Sciatic nerve (tissue), 2 donors: ENCODE measurements around the gene DSCAML1. TPM values are rescaled to one million over a fixed set of nuclear protein-coding genes. Genes with fewer than 3 reads are reported as not detected.

Experiments
- ATAC-seq: fragments of 200-7000 bp; cut with Tn5 transposase; one replicate; pipeline ENCODE4 v1.9.1; 2020; ENCODE audit warnings: mild to moderate bottlenecking, moderate library complexity
- DNase-seq: peaks from one replicate; pipeline ENCODE4 v3.0.0-alpha.2; 2020; ENCODE audit warnings: low spot score
- intact Hi-C: fragments of 100-400 bp; cut with DNase I; formaldehyde crosslinking; loops from one replicate; pipeline ENCODE4 v1.14.2; 2022
- total RNA-seq: library from RNA; stranded (reverse); fragmentation: NEBNext Ultra II Directional; extraction: Animal tissue kit (Norgen Biotek cat#: 25700); gene quantifications from one replicate; pipeline ENCODE4 v1.2.1, GENCODE V29; 2021
- donor health status: DM: no; HTN: no; CAD: no.
- donor health status: DM: no; HTN: no; CAD: no.

Gene DSCAML1
- total RNA-seq, 1 donor from 2014 or later = 4.2 TPM

DNA sequence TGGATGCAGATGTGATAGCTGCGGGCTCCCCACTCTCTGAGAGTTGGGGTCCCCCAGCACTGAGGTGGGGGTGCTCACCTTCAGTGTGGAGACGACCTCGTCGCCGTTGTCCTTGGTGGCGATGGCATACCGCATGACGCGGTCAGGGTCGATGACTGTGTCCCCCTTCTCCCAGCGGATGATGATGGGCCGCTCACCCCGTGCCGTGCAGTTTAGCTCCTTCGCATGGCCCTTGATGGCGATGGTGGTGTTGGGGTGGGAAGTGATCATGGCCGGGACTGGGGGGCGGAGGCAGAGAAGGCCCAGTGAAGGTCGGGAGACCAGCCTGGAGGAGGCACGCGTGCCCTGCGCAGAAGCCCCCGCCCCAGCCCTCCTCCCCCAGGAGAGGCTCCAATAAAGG lies 315.1 kb downstream of the DSCAML1 start:
- ATAC-seq = no peak
- intact Hi-C loops = no loop called here

GRCh38 chr11:117481036-117481435 lies 316.0 kb downstream of the DSCAML1 start:
- no peak for ATAC-seq

More for the DNA sequence above, 315.1 kb downstream of the DSCAML1 start:
- no peak for DNase-seq

DNA sequence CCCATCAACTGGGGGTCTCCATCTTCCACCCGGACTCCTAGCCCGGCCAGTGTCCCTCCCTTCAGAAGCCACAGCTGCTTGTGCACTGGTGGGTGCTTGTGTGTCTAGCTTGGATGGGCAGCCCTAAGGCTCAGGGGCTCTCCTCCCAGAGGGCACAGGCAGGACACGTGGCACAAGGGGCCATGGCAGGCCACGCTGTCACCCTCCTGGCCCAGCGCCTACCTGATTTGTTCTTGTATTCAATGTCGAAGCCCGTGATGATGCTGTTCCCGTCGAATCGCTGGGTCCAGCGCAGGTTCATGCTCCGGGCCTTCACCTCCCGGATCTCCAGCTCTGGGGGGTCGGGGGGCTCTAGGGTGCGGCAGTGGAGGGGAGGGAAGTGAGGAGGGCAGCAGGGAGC lies 316.8 kb downstream of the DSCAML1 start:
- intact Hi-C loops = no loop called here
- DNase-seq (no peak), ATAC-seq (no peak)

More at GRCh38 chr11:117481036-117481435, 316.0 kb downstream of the DSCAML1 start:
- intact Hi-C loops = no loop called here
- no peak for DNase-seq

DNA sequence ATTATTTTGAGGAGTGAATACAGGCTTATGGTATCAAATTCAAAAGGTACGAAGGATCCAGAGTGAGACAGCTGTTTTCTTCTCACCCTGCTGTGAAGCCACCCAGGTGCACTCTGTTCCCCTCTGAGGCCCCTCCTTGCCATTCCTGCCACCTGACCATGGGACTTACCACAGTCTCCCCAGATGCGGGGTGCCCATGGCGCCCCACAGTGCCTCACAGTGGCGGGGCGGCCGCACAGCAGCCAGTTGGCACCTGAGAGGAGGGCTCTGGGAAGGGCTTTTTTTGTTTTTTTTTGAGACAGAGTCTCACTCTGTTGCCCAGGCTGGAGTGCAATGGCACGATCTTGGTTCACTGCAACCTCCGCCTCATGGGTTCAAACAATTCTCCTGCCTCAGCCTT lies 317.6 kb downstream of the DSCAML1 start:
- intact Hi-C loops = no loop called here
- DNase-seq (no peak), ATAC-seq (no peak)

- intact Hi-C loops = no loop called here
- DNase-seq (no peak), ATAC-seq (no peak)
These were observed 318.1 kb downstream of the DSCAML1 start for GRCh38 chr11:117478926-117479325.

DNA sequence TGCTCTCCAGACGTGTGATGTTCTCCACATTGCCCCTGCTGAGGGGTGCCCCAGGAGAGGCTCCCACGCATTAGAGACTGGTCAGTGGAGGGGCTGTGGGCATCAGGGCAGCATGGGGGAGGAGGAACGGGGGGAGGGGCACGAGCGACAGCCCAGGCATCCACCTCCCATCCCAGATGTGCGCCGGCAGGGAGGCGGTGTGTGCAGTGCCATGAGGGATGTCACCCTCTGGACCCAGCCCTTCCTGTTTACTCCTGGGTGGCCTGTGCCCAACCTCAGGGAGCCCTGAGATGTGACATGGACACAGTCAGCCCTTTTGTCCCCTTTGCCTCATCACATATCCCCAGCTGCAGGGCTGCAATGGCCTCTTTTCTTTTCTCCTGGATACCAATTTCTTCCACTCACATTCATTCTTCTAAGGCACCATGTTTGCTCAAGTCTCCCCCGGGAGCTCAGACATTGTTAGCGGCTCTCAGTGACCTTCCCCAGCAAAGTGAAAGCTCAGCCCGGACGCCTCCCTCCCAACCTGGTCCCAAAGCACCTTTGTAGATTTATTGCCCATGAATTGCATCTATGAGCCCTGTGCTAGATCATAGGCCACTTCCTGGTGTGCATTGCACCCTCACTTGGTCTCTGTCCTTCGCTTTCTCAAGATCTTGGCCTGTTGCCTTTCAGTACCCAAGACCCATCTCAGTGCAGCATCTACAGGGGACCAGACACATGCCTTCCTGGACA lies 318.7 kb downstream of the DSCAML1 start:
- ATAC-seq (no peak), DNase-seq (no peak)
- intact Hi-C loops = no loop called here

DNA sequence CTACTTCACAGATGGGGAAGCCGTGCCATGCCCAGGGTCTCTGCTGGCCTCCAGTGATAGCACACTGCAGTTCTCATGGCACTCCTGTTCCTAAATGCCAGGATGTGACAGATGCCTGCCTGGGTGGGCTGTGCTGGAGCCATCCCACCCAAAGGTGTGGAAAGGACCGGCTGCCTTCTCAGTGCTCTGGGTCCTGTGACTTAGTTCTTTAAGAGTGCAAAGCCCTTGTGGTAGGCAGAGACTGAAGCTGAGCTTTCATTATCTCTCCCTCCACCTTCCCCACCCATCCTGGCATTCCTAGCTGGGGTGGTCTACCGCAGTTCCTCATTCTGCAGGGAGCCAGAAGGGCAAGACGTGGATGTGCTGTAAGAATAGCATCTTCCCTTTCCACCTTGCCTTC lies 319.3 kb downstream of the DSCAML1 start:
- DNase-seq (no peak), ATAC-seq (no peak)
- intact Hi-C loops = no loop called here

DNA sequence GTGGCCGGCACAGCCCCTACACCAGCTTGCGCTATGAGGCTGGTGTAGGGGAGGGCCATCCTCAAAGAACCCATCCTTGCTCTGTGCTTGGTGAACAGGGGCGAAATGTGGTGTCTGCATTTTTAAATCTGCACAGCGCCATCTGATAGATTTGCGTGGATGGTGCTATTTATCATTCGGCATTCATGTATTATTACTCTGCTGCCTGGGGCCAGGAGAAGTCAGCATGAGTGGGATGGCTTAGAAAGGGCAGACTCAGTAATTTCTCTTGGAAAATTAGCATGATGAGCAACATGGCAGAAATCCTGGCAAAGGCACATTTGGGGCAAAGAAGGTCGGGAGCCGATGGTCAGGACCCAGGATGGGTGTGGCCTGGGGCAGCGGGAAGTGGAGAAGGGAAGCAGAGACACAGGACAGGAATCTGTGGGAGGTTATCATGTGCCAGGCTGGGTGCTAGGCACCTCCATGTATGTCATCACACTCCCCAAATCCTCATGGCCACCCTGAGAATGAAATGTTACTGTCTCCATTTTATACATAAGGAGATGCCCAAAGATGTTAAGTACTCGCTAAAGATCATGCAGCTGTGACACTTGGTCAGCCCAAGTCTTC lies 320.4 kb downstream of the DSCAML1 start:
- DNase-seq = no peak
- intact Hi-C loops = no loop called here
- no peak for ATAC-seq

GRCh38 chr11:117475716-117476530 lies 321.1 kb downstream of the DSCAML1 start:
- intact Hi-C loops = no loop called here
- ATAC-seq = no peak
- no peak for DNase-seq

DNA sequence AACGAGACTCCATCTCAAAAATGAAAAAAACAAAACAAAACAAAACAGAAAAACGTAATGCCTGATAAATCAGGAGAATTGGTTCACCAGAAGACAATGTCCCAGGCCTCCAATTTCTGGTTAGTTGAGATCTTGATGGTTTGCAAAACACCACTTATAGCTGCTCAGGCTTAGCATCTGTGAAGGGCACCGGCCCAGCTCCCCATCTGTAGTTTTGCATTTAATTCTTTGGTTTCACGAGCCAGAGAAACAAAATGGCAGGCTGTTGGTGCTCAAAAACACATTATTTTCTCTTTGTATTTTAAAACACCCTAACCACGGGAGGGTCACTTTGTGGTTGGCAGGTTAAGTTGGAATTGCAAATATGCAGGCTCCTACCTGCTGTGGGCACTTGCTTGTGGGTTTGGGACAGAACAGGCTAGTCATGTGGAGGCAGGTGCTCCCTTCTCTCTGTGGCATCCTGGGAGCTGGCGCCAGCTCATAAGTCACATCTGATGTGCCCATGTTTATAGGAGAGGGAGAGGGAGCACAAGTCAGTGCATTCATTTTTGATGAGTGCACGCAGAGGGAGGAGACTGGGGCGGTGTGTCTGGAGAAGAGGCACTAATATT lies 323.4 kb downstream of the DSCAML1 start:
- no peak for DNase-seq
- intact Hi-C loops = no loop called here

DNA sequence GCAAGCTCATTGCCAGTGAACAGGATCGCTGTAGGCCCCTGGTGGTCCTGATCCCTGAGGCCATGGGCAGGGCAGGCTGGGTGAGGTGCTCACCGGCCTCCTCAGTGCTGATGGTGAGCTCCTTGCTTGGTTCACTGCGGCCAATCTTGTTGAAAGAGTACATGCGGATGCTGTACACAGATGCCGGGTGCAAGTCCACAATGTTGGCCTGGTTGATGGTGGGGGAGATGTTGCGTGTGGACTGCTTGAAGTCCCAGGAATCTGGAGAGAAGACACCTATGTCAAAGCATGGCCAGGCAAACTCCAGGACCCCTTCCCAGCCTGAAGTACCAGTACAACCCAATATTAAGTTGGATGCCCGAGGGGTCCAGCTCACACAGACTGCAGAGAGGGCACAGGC lies 325.2 kb downstream of the DSCAML1 start:
- intact Hi-C loops = no loop called here
- no peak for DNase-seq
- ATAC-seq = no peak

More for the DNA sequence above, 323.4 kb downstream of the DSCAML1 start:
- ATAC-seq = no peak

DNA sequence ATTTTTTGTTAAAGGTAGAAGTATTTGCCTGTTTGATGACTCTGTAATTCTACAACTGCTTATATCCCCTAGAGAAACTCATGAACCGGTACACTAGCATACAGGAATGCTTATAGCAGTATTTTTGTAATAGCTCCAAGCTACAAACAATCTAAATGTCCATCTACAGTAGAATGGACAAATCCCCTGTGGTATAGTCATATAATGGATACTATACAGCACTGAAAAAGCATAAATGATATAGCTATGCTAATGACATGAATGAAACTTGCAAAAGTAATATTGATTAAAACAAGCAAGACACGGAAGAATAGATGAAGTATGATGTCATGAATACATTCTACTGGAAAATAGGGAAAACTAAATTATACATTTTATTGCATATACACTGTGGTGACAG lies 326.4 kb downstream of the DSCAML1 start:
- ATAC-seq = no peak
- DNase-seq = no peak
- intact Hi-C loops = no loop called here

DNA sequence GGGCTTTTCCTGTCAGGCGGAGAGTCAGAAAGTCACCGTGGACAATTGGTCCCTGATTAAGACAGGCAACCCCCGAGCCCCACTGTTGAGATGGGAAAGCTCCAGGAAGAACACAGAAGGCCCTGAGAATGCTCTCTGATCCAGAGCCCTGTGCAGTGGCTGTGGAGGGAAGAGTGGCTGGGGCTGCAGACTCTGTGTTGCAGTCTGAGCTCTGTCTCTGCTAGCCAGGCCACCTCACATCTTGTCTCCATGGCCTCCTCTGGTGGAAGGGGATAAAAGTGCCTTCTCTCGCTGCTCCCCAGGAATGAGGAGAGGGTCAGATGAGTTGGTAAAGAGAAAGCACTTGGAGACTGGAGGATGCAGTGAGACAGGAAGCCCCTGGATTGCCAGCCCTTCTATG lies 328.1 kb downstream of the DSCAML1 start:
- ATAC-seq (no peak), DNase-seq (no peak)
- intact Hi-C loops = no loop called here

GRCh38 chr11:117467770-117468169 lies 329.2 kb downstream of the DSCAML1 start:
- ATAC-seq (no peak), DNase-seq (no peak)
- intact Hi-C loops = no loop called here

GRCh38 chr11:117466966-117467365 lies 330.1 kb downstream of the DSCAML1 start:
- DNase-seq = no peak
- intact Hi-C loops = no loop called here

GRCh38 chr11:117465236-117465997 lies 331.6 kb downstream of the DSCAML1 start:
- intact Hi-C loops = no loop called here
- DNase-seq (no peak), ATAC-seq (no peak)

More at GRCh38 chr11:117466966-117467365, 330.1 kb downstream of the DSCAML1 start:
- no peak for ATAC-seq

- no peak for DNase-seq
- intact Hi-C loops = no loop called here
- no peak for ATAC-seq
These were observed 332.2 kb downstream of the DSCAML1 start for GRCh38 chr11:117464778-117465177.

- no peak for DNase-seq
These were observed 334.2 kb downstream of the DSCAML1 start for GRCh38 chr11:117462864-117463247.

More at GRCh38 chr11:117462864-117463247, 334.2 kb downstream of the DSCAML1 start:
- intact Hi-C loops = no loop called here
- ATAC-seq = no peak
